Ammon's horn (tissue), 1 donor: ENCODE data around the gene CCL25.

Experiments used
- DNase-seq: peaks from one replicate; pipeline ENCODE4 v3.0.0-alpha.2; 2016; ENCODE audit warnings: low spot score

The CCL25 gene

GRCh38 chr19:8110931-8111330, 58.4 kb downstream of the CCL25 start:
- DNase-seq = no peak

- no peak for DNase-seq
These were observed 58.8 kb downstream of the CCL25 start for GRCh38 chr19:8111376-8111775.
